ENCODE measurements around the gene TAF9. TPM values are rescaled to one million over a fixed set of nuclear protein-coding genes. Genes with fewer than 3 reads are reported as not detected.

The TAF9 gene
- polyA plus RNA-seq, 1 of the 3 experiments (the other 2 are of a cell fraction), result 106 TPM

DNA sequence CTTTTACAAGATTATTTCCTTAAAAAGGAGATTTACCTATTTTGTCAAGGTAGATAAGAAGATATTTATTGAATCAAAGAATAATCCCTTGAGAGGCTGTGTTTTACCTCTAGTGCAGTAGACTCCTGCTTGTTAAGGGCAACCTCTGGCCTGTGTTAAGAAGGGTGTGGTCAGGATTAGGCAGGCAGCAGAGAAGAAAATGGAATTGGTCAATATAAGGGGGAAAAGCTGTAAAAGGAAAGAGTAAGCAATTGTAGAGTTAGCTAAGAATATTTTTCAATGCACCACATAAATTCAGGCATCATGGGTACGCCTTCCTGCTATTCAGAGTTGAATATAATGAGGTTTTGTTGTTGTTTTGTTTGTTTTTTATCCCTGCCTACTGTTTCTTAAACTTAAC is 43.0 kb downstream of the TAF9 start:
- Histone ChIP-seq H3K4me2 (no peak overlapping the region), H3K27me3 (ENCODE audit: insufficient read depth) (no peaks in the 10 kb centered on the region), H3K9me2 (no peaks in the 10 kb centered on the region), H4K20me1 (ENCODE audit: insufficient read depth) (no peaks in the 10 kb centered on the region), H3K36me3 (replicated peaks in 1 of 2; ENCODE audit: control insufficient read depth in 1 of 2, insufficient read depth in 2 of 2, low read length in 1 of 2) (no peaks in the 10 kb centered on the region), H3K79me2 (ENCODE audit: insufficient read depth) (no peaks in the 10 kb centered on the region), H3K4me1 (ENCODE audit: control insufficient read depth in 1 of 2, insufficient read depth in 2 of 2, low read depth in 1 of 2, low read length in 1 of 2) (no peaks in the 10 kb centered on the region), H3F3A (replicated peaks; ENCODE audit: insufficient read depth) (peaks cover 4% of the 10 kb centered on the region), H3K9me3 (no peaks in the 10 kb centered on the region), H3K27ac (ENCODE audit: low read depth in 2 of 2, low read length in 1 of 2) (no peak overlapping the region), H2AFZ (ENCODE audit: low read depth) (no peak overlapping the region), H3K4me3 (ENCODE audit: low read depth in 2 of 2, low read length in 1 of 2) (no peak overlapping the region), H3K9ac (no peak overlapping the region)
- CTCF ChIA-PET, result interaction anchor here (1.1 kb wide), 1 partner anchor 9 kb away, joined by 3 read pairs; no protein-coding TSS in a partner anchor
- TF ChIP-seq EZH2phosphoT487 (IDR thresholded peaks at IDR 0.05; ENCODE audit: borderline replicate concordance, low read depth) (no peak), MXI1 (IDR thresholded peaks at IDR 0.05; ENCODE audit: low read depth, low read length) (no peak), GABPA (IDR thresholded peaks at IDR 0.05; ENCODE audit: low read depth) (no peak), RAD21 (IDR thresholded peaks at IDR 0.05; ENCODE audit: low read length) (no peak), FOXJ3 (CRISPR knock-in tag; IDR thresholded peaks at IDR 0.05) (no peak), SMC3 (IDR thresholded peaks at IDR 0.05; ENCODE audit: low read depth, low read length) (no peak), NRF1 (IDR thresholded peaks at IDR 0.05; ENCODE audit: low read depth, low read length) (no peak), SIN3A (IDR thresholded peaks at IDR 0.05; ENCODE audit: borderline replicate concordance, low read depth, low read length) (no peak), PBX3 (IDR thresholded peaks at IDR 0.05) (no peak), USF2 (IDR thresholded peaks at IDR 0.05; ENCODE audit: borderline replicate concordance, low read depth, low read length) (no peak), RFX5 (IDR thresholded peaks at IDR 0.05; ENCODE audit: low read length) (no peak), CHD2 (IDR thresholded peaks at IDR 0.05; ENCODE audit: low read length, partially characterized antibody) (no peak), JUND (IDR thresholded peaks at IDR 0.05) (no peak), FOSL2 (IDR thresholded peaks at IDR 0.05; ENCODE audit: borderline replicate concordance, low read depth) (no peak), TAF1 (IDR thresholded peaks at IDR 0.05; ENCODE audit: borderline replicate concordance, low read depth, low read length) (no peak), MEF2A (IDR thresholded peaks at IDR 0.05; ENCODE audit: borderline replicate concordance, low read depth) (no peak), GATA2 (CRISPR knock-in tag; IDR thresholded peaks at IDR 0.05) (no peak)
- TF ChIP-seq, protein P1, sequence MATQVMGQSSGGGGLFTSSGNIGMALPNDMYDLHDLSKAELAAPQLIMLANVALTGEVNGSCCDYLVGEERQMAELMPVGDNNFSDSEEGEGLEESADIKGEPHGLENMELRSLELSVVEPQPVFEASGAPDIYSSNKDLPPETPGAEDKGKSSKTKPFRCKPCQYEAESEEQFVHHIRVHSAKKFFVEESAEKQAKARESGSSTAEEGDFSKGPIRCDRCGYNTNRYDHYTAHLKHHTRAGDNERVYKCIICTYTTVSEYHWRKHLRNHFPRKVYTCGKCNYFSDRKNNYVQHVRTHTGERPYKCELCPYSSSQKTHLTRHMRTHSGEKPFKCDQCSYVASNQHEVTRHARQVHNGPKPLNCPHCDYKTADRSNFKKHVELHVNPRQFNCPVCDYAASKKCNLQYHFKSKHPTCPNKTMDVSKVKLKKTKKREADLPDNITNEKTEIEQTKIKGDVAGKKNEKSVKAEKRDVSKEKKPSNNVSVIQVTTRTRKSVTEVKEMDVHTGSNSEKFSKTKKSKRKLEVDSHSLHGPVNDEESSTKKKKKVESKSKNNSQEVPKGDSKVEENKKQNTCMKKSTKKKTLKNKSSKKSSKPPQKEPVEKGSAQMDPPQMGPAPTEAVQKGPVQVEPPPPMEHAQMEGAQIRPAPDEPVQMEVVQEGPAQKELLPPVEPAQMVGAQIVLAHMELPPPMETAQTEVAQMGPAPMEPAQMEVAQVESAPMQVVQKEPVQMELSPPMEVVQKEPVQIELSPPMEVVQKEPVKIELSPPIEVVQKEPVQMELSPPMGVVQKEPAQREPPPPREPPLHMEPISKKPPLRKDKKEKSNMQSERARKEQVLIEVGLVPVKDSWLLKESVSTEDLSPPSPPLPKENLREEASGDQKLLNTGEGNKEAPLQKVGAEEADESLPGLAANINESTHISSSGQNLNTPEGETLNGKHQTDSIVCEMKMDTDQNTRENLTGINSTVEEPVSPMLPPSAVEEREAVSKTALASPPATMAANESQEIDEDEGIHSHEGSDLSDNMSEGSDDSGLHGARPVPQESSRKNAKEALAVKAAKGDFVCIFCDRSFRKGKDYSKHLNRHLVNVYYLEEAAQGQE (IDR thresholded peaks at IDR 0.05; ENCODE audit: low read depth, low read length), result no peak
- TF ChIP-seq, protein P2, sequence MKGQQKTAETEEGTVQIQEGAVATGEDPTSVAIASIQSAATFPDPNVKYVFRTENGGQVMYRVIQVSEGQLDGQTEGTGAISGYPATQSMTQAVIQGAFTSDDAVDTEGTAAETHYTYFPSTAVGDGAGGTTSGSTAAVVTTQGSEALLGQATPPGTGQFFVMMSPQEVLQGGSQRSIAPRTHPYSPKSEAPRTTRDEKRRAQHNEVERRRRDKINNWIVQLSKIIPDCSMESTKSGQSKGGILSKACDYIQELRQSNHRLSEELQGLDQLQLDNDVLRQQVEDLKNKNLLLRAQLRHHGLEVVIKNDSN (IDR thresholded peaks at IDR 0.05; ENCODE audit: borderline replicate concordance, low read depth), result no peak
- WGBS (ENCODE audit: low lambda C conversion rate), result 93% methylated on average over 1 of the region's 1 CpG
- POLR2A ChIA-PET, result no interaction called here
- no peak for DNase-seq
